RWPE1 (cell line): ENCODE data around the gene BCAP31.
A peak's percentile ranks its signal among the peaks of the same experiment; 100 is the strongest.

ENCODE experiments used
- CTCF ChIA-PET: fragments of 350-600 bp; sonication (Branson Sonifier 250); formaldehyde crosslinking; extraction: SDS; loops from one replicate; lab custom pipeline; 2021; lab: Yijun Ruan, JAX
- POLR2A ChIA-PET: fragments of 400-600 bp; formaldehyde crosslinking; extraction: SDS; loops from one replicate; lab custom pipeline; 2020; ENCODE audit warnings: antibody characterized with exemption; ENCODE audit not compliant: low non-redundant PET; lab: Yijun Ruan, JAX
- DNase-seq: peaks from one replicate; pipeline ENCODE4 v3.0.0; 2012; ENCODE audit warnings: low spot score
- H3K27ac ChIP-seq: fragments of 450-650 bp; 2 replicates; pipeline ENCODE4 v1.5.1; 2017
- TF ChIP-seq, protein P1 (sequence below): fragments of 450-650 bp; conservative IDR thresholded peaks from 2 replicates; pipeline ENCODE4 v1.5.1; 2017; ENCODE audit warnings: low read depth, mild to moderate bottlenecking

BCAP31 gene

DNA sequence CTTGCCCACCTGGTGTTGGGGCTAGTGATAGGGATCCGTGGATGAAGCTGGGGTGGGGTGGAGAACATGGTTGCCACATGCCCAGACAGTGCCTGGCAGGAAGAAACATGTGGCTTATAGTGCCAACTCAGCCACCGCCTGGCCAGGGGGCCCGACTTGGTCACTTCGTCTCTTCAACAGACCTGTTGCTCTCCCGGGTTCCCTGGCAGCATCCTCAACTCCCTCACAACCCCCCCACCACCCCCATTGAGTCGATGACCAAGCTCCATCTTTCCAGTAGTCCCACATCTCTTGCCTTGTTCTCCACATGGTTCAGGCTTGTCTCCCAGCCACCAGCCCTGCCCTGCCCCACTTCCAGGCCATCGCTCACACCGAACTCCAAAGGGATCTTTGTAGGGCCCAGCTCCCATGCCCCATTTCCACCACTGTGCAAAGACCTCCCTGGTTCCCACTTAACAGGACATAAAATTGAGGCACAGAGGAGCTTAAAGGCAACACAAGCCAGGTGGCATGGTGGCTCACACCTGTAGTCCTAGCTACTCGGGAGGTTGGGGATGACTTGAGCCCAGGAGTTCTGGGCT, 58.4 kb downstream of the BCAP31 start:
- POLR2A ChIA-PET: no interaction called here
- H3K27ac ChIP-seq: no peak overlapping the region
- DNase-seq: no peak
- CTCF ChIA-PET: interaction anchor here (0.6 to 0.8 kb wide), 3 partner anchors 8 to 57 kb away, joined by 3 to 6 read pairs (median 3); no protein-coding TSS in a partner anchor
- TF ChIP-seq, protein P1, sequence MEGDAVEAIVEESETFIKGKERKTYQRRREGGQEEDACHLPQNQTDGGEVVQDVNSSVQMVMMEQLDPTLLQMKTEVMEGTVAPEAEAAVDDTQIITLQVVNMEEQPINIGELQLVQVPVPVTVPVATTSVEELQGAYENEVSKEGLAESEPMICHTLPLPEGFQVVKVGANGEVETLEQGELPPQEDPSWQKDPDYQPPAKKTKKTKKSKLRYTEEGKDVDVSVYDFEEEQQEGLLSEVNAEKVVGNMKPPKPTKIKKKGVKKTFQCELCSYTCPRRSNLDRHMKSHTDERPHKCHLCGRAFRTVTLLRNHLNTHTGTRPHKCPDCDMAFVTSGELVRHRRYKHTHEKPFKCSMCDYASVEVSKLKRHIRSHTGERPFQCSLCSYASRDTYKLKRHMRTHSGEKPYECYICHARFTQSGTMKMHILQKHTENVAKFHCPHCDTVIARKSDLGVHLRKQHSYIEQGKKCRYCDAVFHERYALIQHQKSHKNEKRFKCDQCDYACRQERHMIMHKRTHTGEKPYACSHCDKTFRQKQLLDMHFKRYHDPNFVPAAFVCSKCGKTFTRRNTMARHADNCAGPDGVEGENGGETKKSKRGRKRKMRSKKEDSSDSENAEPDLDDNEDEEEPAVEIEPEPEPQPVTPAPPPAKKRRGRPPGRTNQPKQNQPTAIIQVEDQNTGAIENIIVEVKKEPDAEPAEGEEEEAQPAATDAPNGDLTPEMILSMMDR: no peak

DNA sequence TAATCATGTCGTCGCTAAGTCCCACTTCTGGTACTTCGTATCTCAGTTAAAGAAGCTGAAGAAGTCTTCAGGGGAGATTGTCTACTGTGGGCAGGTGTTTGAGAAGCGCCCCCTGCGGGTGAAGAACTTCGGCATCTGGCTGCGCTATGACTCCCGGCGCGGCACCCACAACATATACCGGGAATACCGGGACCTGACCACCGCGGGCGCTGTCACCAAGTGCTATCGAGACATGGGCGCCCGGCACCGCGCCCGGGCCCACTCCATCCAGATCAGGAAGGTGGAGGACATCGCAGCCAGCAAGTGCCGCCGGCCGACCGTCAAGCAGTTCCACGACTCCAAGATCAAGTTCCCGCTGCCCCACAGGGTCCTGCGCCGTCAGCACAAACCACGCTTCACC, 61.9 kb downstream of the BCAP31 start:
- no peak for DNase-seq
- ChIA-PET CTCF (interaction anchor here (0.6 to 1.3 kb wide), 6 partner anchors 52 to 156 kb away, joined by 3 to 4 read pairs (median 3); no protein-coding TSS in a partner anchor), POLR2A (no interaction called here)
- TF ChIP-seq, protein P1: no peak; the same call in 1 of the 2 replicates
- H3K27ac ChIP-seq: no peak overlapping the region

DNA sequence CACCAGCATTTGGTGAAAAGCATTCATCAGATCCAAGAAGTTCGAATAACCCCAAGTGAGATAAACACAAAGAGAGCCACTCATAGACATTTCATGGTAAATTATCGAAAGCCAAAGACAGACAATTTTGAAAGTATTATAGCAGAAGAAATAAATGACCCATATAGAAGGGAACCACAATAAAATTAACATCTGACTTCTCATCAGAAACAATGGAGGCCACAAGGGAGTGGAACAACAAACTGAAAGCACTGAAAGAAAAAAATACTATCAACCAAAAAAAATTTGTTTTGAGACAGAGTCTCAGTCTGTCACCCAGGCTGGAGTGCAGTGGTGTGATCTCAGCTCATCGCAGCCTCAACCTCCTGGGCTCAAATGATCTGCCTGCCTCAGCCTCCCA, 64.9 kb downstream of the BCAP31 start:
- TF ChIP-seq, protein P1: no peak
- no peak overlapping the region for H3K27ac ChIP-seq
- no peak for DNase-seq
- ChIA-PET POLR2A (no interaction called here), CTCF (no interaction called here)

DNA sequence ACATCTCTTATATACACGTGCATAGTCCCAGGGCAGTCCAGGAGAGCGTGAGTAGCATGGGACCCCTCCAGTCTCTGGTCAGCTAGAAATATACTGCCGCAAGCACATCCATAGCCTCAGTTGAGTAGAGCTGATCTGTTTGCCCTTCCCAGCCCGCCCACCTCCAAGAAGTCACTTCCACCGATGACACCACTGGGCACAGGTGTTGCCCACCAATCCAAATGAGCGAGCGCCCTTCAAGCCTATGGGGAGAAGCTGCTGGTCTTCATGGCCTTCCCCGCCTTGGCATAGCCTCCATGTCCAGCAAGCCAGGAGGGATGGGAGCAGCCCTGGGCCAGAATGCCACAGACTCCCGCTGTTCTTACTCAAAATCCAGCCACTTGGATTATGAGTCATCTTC, 67.0 kb downstream of the BCAP31 start:
- CTCF ChIA-PET: interaction anchor here (0.7 kb wide), 1 partner anchor 9 kb away, joined by 6 read pairs; no protein-coding TSS in a partner anchor

DNA sequence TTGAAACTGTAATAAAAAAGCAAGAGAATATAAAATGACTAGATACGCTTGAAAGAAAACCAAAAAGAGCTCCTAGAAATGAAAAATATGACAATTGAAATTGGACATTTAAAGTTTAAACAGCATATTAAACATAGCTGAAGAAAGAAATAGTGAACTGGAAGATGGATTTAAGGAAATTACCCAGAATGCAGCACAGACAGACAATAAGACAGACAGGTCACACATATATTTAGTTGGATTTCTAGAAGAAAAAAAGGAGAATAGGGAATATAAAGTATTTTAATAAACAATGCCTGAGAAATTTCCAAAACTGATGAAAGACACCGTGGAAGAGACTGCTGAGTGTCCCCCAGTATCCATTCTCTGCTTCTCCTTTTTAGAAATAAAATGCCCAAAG, 70.6 kb downstream of the BCAP31 start:
- DNase-seq: no peak
- TF ChIP-seq, protein P1: no peak
- H3K27ac ChIP-seq: no peak overlapping the region
- POLR2A ChIA-PET: no interaction called here
- CTCF ChIA-PET: no interaction called here

More for the DNA sequence above, 67.0 kb downstream of the BCAP31 start:
- DNase-seq: no peak
- TF ChIP-seq, protein P1: no peak
- no peak overlapping the region for H3K27ac ChIP-seq
- POLR2A ChIA-PET: no interaction called here

DNA sequence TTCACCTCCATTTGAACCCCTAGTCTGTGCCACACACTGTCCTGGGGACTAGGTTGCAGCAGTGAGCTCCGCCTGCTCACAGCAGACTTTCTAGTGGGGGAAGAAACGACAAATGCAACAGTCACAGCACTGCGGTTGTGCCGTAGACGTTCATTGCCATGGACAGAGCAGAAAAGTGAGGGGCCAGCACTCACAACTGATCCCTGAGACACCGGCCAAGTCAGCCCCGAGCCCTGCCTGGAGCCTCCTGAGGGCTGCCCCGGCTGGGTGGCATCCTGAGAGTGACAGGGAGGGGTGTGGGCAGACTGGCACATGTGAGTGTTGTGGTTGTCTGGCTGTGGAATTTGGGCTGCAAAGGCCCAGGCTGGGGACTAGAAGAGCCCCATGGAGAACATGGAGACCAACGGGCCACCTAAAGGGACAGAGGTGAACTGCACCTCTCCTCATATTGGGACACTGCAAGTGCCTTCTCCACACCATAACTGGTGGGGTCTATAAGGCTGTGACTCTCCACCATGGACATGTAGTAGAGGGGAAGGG, 72.6 kb downstream of the BCAP31 start:
- ChIA-PET CTCF (interaction anchor here (1.1 to 1.6 kb wide), 2 partner anchors 12 to 16 kb away, joined by 5 to 6 read pairs; no protein-coding TSS in a partner anchor), POLR2A (no interaction called here)
- no peak overlapping the region for H3K27ac ChIP-seq
- TF ChIP-seq, protein P1: peak; percentile 13; the same call in 1 of the 2 replicates
- DNase-seq: no peak
